ENCODE results near the gene TPPP2. TPM values are rescaled to one million over a fixed set of nuclear protein-coding genes. Genes with fewer than 3 reads are reported as not detected.
A peak's percentile ranks its signal among the peaks of the same experiment; 100 is the strongest.

The TPPP2 gene
- total and polyA plus RNA-seq, 2 experiments from 2014 or later: not detected

DNA sequence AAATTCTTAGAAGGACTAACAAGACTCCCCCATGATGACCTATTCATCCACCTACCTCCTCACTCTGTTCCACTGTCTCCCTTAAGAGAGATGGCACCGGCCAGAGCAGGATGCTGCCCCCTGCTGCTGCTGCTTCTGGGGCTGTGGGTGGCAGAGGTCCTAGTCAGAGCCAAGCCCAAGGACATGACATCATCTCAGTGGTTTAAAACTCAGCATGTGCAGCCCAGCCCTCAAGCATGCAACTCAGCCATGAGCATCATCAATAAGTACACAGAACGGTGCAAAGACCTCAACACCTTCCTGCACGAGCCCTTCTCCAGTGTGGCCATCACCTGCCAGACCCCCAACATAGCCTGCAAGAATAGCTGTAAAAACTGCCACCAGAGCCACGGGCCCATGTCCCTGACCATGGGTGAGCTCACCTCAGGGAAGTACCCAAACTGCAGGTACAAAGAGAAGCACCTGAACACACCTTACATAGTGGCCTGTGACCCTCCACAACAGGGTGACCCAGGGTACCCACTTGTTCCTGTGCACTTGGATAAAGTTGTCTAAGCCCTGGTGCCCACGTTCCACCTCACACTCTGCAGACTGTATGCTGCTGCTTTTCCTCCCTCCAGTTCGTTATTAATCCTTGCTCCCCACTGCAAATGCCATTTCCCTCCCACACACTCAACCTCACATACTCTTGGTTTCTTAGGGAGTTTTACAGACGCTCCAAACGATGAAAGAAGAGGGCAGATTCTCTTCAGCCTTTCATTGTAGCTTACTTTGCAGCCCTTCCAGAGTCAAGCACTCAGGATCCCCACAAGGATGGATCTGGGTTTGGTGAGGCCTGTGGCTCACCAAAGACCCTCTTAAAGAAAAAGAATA is 28.0 kb downstream of the TPPP2 start, which contains the start of gene RNASE8:
Gene RNASE8 (plus strand): TSS at position 20 of the 873 bp plus-strand sequence. CDS start 71 bp downstream, at position 91.
- TF ChIP-seq, protein P1, sequence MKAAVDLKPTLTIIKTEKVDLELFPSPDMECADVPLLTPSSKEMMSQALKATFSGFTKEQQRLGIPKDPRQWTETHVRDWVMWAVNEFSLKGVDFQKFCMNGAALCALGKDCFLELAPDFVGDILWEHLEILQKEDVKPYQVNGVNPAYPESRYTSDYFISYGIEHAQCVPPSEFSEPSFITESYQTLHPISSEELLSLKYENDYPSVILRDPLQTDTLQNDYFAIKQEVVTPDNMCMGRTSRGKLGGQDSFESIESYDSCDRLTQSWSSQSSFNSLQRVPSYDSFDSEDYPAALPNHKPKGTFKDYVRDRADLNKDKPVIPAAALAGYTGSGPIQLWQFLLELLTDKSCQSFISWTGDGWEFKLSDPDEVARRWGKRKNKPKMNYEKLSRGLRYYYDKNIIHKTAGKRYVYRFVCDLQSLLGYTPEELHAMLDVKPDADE (IDR thresholded peaks at IDR 0.05): no peak
- TF ChIP-seq, protein P2, sequence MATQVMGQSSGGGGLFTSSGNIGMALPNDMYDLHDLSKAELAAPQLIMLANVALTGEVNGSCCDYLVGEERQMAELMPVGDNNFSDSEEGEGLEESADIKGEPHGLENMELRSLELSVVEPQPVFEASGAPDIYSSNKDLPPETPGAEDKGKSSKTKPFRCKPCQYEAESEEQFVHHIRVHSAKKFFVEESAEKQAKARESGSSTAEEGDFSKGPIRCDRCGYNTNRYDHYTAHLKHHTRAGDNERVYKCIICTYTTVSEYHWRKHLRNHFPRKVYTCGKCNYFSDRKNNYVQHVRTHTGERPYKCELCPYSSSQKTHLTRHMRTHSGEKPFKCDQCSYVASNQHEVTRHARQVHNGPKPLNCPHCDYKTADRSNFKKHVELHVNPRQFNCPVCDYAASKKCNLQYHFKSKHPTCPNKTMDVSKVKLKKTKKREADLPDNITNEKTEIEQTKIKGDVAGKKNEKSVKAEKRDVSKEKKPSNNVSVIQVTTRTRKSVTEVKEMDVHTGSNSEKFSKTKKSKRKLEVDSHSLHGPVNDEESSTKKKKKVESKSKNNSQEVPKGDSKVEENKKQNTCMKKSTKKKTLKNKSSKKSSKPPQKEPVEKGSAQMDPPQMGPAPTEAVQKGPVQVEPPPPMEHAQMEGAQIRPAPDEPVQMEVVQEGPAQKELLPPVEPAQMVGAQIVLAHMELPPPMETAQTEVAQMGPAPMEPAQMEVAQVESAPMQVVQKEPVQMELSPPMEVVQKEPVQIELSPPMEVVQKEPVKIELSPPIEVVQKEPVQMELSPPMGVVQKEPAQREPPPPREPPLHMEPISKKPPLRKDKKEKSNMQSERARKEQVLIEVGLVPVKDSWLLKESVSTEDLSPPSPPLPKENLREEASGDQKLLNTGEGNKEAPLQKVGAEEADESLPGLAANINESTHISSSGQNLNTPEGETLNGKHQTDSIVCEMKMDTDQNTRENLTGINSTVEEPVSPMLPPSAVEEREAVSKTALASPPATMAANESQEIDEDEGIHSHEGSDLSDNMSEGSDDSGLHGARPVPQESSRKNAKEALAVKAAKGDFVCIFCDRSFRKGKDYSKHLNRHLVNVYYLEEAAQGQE (IDR thresholded peaks at IDR 0.05; ENCODE audit: unreplicated experiment): no peak
- TF ChIP-seq EZH2phosphoT487 (IDR thresholded peaks at IDR 0.05; ENCODE audit: unreplicated experiment): no peak
- TF ChIP-seq, protein P3, sequence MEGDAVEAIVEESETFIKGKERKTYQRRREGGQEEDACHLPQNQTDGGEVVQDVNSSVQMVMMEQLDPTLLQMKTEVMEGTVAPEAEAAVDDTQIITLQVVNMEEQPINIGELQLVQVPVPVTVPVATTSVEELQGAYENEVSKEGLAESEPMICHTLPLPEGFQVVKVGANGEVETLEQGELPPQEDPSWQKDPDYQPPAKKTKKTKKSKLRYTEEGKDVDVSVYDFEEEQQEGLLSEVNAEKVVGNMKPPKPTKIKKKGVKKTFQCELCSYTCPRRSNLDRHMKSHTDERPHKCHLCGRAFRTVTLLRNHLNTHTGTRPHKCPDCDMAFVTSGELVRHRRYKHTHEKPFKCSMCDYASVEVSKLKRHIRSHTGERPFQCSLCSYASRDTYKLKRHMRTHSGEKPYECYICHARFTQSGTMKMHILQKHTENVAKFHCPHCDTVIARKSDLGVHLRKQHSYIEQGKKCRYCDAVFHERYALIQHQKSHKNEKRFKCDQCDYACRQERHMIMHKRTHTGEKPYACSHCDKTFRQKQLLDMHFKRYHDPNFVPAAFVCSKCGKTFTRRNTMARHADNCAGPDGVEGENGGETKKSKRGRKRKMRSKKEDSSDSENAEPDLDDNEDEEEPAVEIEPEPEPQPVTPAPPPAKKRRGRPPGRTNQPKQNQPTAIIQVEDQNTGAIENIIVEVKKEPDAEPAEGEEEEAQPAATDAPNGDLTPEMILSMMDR (conservative IDR thresholded peaks at IDR 0.05; ENCODE audit: low read depth in 2 of 2): peak in 1 of 2 experiments; percentile 15; a peak in 1 of 4 replicates
- no peak for TF ChIP-seq ZNF331 (CRISPR knock-in tag; IDR thresholded peaks at IDR 0.05; ENCODE audit: low read depth)
- H3K9me3 Mint-ChIP-seq: no peaks in the 10 kb centered on the region
- H4K20me1 ChIP-seq (replicated peaks; ENCODE audit: insufficient read depth): no peaks in the 10 kb centered on the region
- H3K4me3 ChIP-seq: no peak within 1 kb of the TSS
- DNase-seq (ENCODE audit: low spot score): no peak
- H3K27me3 Mint-ChIP-seq (ENCODE audit: insufficient read depth, low read depth, poor library complexity): peaks cover 7% of the 10 kb centered on the region
- no peak within 1 kb of the TSS for H3K4me3 Mint-ChIP-seq
- no peak within 1 kb of the TSS for H2AFZ ChIP-seq
- peaks cover 12% of the 10 kb centered on the region; the same call in 2 of the 3 replicates for H3K4me1 Mint-ChIP-seq
- H3K27ac Mint-ChIP-seq: no peak within 1 kb of the TSS
- no peak for ATAC-seq
- H3K79me2 ChIP-seq (replicated peaks; ENCODE audit: insufficient read depth): no peaks in the 10 kb centered on the region
- no peaks in the 10 kb centered on the region for H3K36me3 ChIP-seq (ENCODE audit: insufficient read depth)
- no peaks in the 10 kb centered on the region for H3K36me3 Mint-ChIP-seq (ENCODE audit: low read depth)
- no peaks in the 10 kb centered on the region for H3K27me3 ChIP-seq (ENCODE audit: insufficient read depth)
- H3K27ac ChIP-seq (ENCODE audit: low read depth): no peak within 1 kb of the TSS
- H3K9me2 ChIP-seq (ENCODE audit: insufficient read depth): no peaks in the 10 kb centered on the region
- H3K4me2 ChIP-seq: no peak within 1 kb of the TSS
- peaks cover 6% of the 10 kb centered on the region; the same call in 1 of the 2 replicates for H3K4me1 ChIP-seq (ENCODE audit: insufficient read depth)
- H3F3A ChIP-seq (replicated peaks; ENCODE audit: low read depth): no peaks in the 10 kb centered on the region

DNA sequence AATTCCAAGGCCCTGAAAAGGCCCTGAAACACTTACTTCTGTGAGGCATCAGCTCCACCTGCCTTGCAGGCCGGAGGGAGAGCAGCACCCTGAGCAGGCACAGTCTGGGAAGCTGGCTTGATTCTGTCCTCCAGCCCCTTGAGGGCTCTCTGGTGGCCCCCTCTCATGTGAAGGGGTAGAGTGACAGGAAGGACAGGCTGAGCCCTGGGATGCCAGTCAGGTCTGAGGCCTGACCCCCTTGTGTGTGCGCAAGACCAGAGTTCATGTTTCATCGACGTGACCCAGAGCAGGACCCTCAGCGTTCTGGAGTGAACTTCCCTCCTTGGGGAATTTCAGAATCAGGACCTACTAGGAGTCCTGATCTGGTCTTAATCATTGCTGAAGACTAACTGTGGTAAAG is 28.9 kb downstream of the TPPP2 start:
- peaks cover 17% of the 10 kb centered on the region; the same call in 2 of the 3 replicates for H3K4me1 Mint-ChIP-seq
- DNase-seq (ENCODE audit: low spot score): no peak
- Histone ChIP-seq H3F3A (replicated peaks; ENCODE audit: low read depth) (no peaks in the 10 kb centered on the region), H2AFZ (no peak overlapping the region), H3K4me2 (no peak overlapping the region), H4K20me1 (replicated peaks; ENCODE audit: insufficient read depth) (no peaks in the 10 kb centered on the region), H3K27me3 (ENCODE audit: insufficient read depth) (no peaks in the 10 kb centered on the region), H3K79me2 (replicated peaks; ENCODE audit: insufficient read depth) (no peaks in the 10 kb centered on the region), H3K9me2 (ENCODE audit: insufficient read depth) (no peaks in the 10 kb centered on the region), H3K36me3 (ENCODE audit: insufficient read depth) (no peaks in the 10 kb centered on the region), H3K27ac (ENCODE audit: low read depth) (no peak overlapping the region), H3K4me1 (ENCODE audit: insufficient read depth) (peaks cover 6% of the 10 kb centered on the region; the same call in 1 of the 2 replicates), H3K4me3 (no peak overlapping the region)
- ATAC-seq: peak; percentile 25
- H3K36me3 Mint-ChIP-seq (ENCODE audit: low read depth): no peaks in the 10 kb centered on the region
- no peak overlapping the region for H3K27ac Mint-ChIP-seq
- H3K27me3 Mint-ChIP-seq (ENCODE audit: insufficient read depth, low read depth, poor library complexity): peaks cover 5% of the 10 kb centered on the region
- H3K4me3 Mint-ChIP-seq: no peak overlapping the region
- H3K9me3 Mint-ChIP-seq: no peaks in the 10 kb centered on the region
- no peak for TF ChIP-seq STAT1 (IDR thresholded peaks at IDR 0.05; ENCODE audit: unreplicated experiment)
- TF ChIP-seq EZH2phosphoT487 (IDR thresholded peaks at IDR 0.05; ENCODE audit: unreplicated experiment): no peak
- TF ChIP-seq, protein P3 (conservative IDR thresholded peaks at IDR 0.05; ENCODE audit: low read depth in 2 of 2): no peak
- no peak for TF ChIP-seq NANOG (IDR thresholded peaks at IDR 0.05; ENCODE audit: borderline replicate concordance)
- no peak for TF ChIP-seq ZNF114 (CRISPR knock-in tag; IDR thresholded peaks at IDR 0.05)
- TF ChIP-seq, protein P2 (IDR thresholded peaks at IDR 0.05; ENCODE audit: unreplicated experiment): no peak
